GM12878 (cell line): ENCODE measurements around the gene ADCY2.

Source experiments
- KDM1A ChIP-seq: fragments of 200-600 bp; sonication (generic); IDR thresholded peaks from 2 replicates; pipeline ENCODE4 v1.6.1; 2016; ENCODE audit warnings: borderline replicate concordance
- MYC ChIP-seq: IDR thresholded peaks from 2 replicates; pipeline ENCODE4 v1.6.1; 2011; ENCODE audit warnings: mild to moderate bottlenecking, low read length, moderate library complexity, inconsistent platforms; ENCODE audit not compliant: insufficient read depth, insufficient replicate concordance, insufficient read length, severe bottlenecking
- SP1 ChIP-seq: IDR thresholded peaks from one replicate; pipeline ENCODE4 v1.6.1; 2011; ENCODE audit warnings: low read depth, low read length
- YY1 ChIP-seq: IDR thresholded peaks from 2 replicates; pipeline ENCODE4 v1.6.1; 2011; ENCODE audit warnings: low read depth, mild to moderate bottlenecking, low read length
- ZNF274 ChIP-seq: IDR thresholded peaks from one replicate; pipeline ENCODE4 v1.8.0; 2011; ENCODE audit not compliant: insufficient read length, insufficient read depth
- TF ChIP-seq, protein P1 (sequence below): fragments of 450-650 bp; IDR thresholded peaks from 2 replicates; pipeline ENCODE4 v1.6.1; 2017; ENCODE audit warnings: mild to moderate bottlenecking
- TF ChIP-seq, protein P2 (sequence below): fragments of 450-650 bp; IDR thresholded peaks from 2 replicates; pipeline ENCODE4 v1.6.1; 2016; ENCODE audit warnings: mild to moderate bottlenecking, moderate library complexity, borderline replicate concordance

DNA sequence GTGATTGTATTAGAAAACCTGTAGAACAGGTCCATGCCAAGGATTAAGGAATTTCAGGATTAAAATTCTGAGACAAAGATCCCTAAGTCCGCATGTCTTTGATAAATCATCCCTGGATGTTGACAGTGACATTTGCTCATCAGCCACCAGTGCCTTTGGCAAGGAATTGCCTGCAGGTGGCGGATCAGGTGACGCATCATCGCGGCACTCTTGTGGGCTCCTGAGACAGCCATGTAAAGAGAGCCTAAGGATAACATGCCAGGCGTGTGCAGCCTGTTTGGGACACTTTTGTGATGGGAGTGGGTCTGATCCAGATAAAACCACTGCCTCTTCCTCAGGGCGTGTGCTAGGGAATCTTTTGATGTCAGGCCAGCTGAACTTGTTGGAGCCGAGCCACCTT lies 40.6 kb downstream of the ADCY2 start:
- TF ChIP-seq SP1, result no peak
- TF ChIP-seq, protein P1, sequence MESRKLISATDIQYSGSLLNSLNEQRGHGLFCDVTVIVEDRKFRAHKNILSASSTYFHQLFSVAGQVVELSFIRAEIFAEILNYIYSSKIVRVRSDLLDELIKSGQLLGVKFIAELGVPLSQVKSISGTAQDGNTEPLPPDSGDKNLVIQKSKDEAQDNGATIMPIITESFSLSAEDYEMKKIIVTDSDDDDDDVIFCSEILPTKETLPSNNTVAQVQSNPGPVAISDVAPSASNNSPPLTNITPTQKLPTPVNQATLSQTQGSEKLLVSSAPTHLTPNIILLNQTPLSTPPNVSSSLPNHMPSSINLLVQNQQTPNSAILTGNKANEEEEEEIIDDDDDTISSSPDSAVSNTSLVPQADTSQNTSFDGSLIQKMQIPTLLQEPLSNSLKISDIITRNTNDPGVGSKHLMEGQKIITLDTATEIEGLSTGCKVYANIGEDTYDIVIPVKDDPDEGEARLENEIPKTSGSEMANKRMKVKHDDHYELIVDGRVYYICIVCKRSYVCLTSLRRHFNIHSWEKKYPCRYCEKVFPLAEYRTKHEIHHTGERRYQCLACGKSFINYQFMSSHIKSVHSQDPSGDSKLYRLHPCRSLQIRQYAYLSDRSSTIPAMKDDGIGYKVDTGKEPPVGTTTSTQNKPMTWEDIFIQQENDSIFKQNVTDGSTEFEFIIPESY, result no peak
- TF ChIP-seq YY1, result no peak
- TF ChIP-seq KDM1A, result no peak
- TF ChIP-seq MYC, result no peak
- no peak for TF ChIP-seq ZNF274
- TF ChIP-seq, protein P2, sequence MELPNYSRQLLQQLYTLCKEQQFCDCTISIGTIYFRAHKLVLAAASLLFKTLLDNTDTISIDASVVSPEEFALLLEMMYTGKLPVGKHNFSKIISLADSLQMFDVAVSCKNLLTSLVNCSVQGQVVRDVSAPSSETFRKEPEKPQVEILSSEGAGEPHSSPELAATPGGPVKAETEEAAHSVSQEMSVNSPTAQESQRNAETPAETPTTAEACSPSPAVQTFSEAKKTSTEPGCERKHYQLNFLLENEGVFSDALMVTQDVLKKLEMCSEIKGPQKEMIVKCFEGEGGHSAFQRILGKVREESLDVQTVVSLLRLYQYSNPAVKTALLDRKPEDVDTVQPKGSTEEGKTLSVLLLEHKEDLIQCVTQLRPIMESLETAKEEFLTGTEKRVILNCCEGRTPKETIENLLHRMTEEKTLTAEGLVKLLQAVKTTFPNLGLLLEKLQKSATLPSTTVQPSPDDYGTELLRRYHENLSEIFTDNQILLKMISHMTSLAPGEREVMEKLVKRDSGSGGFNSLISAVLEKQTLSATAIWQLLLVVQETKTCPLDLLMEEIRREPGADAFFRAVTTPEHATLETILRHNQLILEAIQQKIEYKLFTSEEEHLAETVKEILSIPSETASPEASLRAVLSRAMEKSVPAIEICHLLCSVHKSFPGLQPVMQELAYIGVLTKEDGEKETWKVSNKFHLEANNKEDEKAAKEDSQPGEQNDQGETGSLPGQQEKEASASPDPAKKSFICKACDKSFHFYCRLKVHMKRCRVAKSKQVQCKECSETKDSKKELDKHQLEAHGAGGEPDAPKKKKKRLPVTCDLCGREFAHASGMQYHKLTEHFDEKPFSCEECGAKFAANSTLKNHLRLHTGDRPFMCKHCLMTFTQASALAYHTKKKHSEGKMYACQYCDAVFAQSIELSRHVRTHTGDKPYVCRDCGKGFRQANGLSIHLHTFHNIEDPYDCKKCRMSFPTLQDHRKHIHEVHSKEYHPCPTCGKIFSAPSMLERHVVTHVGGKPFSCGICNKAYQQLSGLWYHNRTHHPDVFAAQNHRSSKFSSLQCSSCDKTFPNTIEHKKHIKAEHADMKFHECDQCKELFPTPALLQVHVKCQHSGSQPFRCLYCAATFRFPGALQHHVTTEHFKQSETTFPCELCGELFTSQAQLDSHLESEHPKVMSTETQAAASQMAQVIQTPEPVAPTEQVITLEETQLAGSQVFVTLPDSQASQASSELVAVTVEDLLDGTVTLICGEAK, result no peak
